Activated CD8-positive, alpha-beta memory T cell treated with anti-CD3 and anti-CD28 coated beads for 1 hour (primary cell): ENCODE measurements around the gene CACNA1E.

Experiments
- DNase-seq, 2 donors: peaks; one replicate each; pipeline ENCODE4 v3.0.0-alpha.2; 2020; ENCODE audit warnings: low read depth in 1 of 2; ENCODE audit errors: extremely low read depth in 1 of 2

CACNA1E gene

DNA sequence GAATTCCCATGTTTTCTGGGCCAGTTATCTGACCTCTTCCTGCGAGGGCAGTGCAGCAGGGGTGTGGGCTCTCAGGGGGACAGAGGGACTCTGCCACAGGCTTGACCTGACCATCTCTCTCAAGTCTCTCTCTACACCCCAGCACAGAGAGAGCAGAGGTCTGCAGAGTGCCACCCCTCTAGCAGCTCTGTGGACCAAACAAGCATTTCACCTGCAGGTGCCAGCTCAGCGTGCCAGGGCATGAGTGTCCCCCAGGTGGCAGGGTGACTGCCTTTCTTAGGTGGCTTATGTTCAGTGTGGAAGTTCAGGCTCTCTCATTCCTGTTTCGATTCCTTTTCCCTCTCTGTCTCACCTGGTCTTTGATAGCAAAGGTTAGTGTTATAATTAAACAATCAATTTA, 191.3 kb downstream of the CACNA1E start:
- no peak for DNase-seq

GRCh38 chr1:181675091-181675917, 192.0 kb downstream of the CACNA1E start:
- no peak for DNase-seq

DNA sequence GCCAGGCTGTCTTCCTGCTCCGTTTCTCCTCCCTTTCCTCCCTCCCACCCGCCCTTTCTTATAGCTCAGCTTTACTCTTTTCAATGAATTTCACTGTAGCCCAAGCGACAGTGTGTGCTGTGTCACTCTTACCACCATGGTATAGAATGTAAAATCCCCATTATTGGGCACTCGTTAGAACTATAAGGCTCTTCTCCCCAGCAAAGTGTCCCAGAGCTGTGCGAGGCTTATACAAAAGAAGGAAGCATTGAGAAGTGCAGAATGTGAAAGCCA, 192.5 kb downstream of the CACNA1E start:
- DNase-seq: no peak

- DNase-seq: no peak
Observed at GRCh38 chr1:181676269-181676668, 193.0 kb downstream of the CACNA1E start.

DNA sequence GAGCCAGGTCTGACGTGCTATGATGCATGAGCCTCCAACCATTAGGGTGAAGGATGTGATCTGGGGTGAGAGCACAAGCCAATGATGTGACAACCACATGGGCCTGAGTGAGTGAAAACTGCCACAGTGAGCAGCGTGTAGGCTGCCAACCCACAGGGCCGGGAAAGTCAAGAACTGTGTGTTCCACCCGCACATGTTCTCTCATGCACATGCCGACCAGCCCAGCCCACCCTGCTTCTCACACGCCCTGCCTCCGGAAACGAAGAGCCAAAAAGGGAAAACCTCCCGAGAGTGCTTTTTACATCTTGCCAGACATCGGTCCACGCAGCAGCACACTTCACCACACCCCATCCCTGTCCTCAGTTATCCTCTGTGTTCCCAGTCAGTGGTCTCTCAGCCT, 197.0 kb downstream of the CACNA1E start:
- DNase-seq: no peak

DNA sequence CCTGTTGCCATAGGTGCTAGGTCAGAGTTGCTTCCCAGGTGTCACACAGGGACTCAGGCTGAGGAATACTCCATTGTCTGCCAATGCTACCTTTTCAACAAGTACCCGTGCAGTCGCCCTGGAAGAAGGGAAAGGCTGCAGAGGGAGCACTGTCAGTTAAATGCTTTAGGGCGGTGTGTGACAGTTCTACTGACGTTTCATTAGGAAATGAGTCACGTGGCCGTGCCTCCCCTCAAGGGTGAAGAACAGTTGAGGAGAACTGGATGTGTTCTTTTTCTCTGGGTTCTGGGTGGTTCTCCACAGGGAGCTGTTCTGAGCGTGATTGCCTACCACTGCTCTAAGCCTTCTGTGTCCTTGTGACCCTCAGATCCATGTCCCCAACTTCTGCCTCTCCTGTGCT, 197.6 kb downstream of the CACNA1E start:
- no peak for DNase-seq

GRCh38 chr1:181685211-181685610, 201.9 kb downstream of the CACNA1E start:
- DNase-seq: no peak

GRCh38 chr1:181701891-181702290, 218.6 kb downstream of the CACNA1E start:
- DNase-seq: no peak

GRCh38 chr1:181704546-181704945, 221.2 kb downstream of the CACNA1E start:
- DNase-seq: no peak

- DNase-seq: no peak
Observed at GRCh38 chr1:181711820-181712219, 228.5 kb downstream of the CACNA1E start.

GRCh38 chr1:181712711-181713110, 229.4 kb downstream of the CACNA1E start:
- no peak for DNase-seq

GRCh38 chr1:181714428-181714827, 231.1 kb downstream of the CACNA1E start:
- no peak for DNase-seq

GRCh38 chr1:181718034-181718433, 234.7 kb downstream of the CACNA1E start:
- no peak for DNase-seq

GRCh38 chr1:181726320-181727012, 243.1 kb downstream of the CACNA1E start:
- DNase-seq: no peak

- no peak for DNase-seq
Observed at GRCh38 chr1:181730606-181731005, 247.3 kb downstream of the CACNA1E start.

GRCh38 chr1:181732218-181732990, 249.1 kb downstream of the CACNA1E start:
- DNase-seq: no peak

- DNase-seq: no peak
Observed at GRCh38 chr1:181733486-181733885, 250.2 kb downstream of the CACNA1E start.

DNA sequence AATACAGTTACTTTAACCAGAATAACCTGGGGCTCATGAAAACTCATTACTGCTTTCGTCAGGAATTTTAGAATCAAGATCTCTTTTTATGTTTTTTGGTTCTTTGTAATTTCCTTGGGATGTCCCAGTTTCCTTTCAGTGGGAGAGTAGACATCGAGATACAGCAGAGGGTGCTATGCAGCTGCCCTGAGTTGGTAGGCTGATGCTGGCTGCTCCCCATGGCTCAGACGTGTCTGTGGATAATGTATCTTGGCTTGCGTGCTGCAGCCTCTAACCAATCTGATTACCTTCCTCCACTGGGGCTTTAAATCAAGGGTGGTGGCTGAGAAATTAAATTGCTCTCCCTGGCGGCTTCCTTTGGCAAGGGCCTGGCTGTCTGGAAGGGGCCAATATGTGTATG, 253.7 kb downstream of the CACNA1E start:
- no peak for DNase-seq

DNA sequence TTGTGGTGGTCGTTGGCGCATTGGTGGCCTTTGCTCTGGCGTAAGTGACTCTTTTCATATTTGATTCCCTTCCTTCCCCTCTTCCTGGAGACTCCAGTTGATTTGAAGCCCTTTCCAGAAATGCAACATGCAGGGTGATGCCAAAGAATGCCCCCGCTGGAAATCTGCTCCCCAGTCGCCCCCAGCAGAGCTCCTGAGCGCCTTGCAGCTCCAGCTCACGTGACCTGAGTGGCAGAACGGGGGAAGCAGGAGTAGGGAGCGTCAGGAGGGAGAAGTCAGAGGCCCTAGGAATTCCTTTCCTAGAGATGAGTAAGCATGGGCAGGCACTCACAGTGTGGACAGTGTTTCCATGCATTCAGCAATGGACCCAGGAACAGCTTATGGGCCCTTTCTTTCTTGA, 255.9 kb downstream of the CACNA1E start:
- no peak for DNase-seq

GRCh38 chr1:181742426-181742825, 259.1 kb downstream of the CACNA1E start:
- no peak for DNase-seq

DNA sequence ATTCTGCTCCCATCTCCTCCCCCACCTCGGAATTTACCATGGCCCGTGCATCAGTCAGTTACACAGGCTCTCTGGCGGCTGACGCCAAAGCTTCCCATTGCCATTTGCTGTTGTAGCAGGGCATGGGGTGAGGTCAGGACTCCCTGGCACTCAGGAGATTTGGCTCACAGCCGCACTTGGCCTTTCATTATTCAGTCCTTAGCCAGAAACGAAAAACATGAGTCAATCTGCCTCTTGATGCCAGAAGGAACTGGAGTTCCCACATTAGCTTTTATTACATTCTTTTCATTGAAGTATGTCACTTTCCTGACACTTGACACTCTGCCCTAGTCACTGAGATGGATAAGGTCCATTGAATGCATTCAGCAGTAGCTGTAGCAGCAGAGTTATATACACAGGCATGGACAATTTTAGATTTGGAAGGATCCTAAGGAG, 260.6 kb downstream of the CACNA1E start:
- no peak for DNase-seq

DNA sequence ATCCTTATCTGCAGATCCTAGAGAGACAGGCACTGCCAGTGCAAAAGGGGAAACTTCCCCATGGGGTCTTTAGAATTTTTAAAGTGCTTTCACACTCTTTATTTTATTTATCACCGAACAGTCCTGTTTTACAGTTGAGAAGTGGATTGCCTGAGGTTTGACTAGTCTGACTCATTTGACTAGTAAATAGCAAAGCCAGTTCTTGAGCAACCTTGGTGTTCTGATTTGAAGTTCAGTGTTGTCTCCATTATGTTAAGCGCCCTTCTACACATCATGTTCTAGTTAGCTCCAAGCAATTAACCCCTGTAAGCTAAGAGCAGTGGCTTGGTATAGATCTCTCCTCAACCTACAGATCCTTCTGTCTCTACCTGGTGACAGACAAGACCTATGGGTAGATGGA, 262.9 kb downstream of the CACNA1E start:
- DNase-seq: no peak
